Measurements from ENCODE around the gene BMP10. TPM values are rescaled to one million over a fixed set of nuclear protein-coding genes. Genes with fewer than 3 reads are reported as not detected.

BMP10 gene
- total RNA-seq, 1 donor from 2014 or later = not detected

DNA sequence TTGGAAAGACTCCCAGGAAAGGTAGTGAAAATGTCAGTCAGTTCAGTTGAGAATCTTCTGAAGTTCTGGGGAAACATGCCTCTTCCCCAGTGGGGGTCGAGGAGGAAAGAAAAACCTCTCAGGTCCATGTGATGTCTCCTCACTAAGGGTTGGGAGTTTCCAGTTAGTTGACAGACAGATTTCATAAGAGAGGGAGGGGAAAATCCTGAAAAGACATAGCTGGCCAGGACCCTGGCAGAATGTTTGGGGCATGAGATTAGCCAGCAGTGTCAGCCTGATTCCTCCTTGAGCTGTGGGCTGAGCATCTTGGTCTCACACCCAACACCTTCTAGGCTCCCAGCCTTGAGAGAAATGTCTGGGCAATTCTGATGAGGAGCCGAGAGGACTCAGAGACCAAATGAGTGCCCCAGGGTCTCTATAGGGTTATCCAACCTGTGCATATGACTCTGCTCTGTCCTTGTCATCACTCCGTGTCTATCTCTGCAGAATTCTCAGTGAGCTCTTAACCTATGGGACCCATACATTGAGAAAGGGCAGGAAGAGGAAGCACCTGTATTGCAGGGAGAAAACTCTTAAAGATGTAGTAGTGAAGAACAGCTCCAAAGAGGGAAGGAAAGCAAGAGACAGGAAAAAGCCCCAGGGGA lies 13.9 kb downstream of the BMP10 start:
- Histone ChIP-seq H3K36me3 (ENCODE audit: control insufficient read depth, insufficient read depth, low read length) (no peaks in the 10 kb centered on the region), H3K27me3 (ENCODE audit: control insufficient read depth, insufficient read depth, low read length) (peaks cover 6% of the 10 kb centered on the region), H3K4me3 (ENCODE audit: low read depth, low read length) (no peak overlapping the region)
- TF ChIP-seq, protein P1, sequence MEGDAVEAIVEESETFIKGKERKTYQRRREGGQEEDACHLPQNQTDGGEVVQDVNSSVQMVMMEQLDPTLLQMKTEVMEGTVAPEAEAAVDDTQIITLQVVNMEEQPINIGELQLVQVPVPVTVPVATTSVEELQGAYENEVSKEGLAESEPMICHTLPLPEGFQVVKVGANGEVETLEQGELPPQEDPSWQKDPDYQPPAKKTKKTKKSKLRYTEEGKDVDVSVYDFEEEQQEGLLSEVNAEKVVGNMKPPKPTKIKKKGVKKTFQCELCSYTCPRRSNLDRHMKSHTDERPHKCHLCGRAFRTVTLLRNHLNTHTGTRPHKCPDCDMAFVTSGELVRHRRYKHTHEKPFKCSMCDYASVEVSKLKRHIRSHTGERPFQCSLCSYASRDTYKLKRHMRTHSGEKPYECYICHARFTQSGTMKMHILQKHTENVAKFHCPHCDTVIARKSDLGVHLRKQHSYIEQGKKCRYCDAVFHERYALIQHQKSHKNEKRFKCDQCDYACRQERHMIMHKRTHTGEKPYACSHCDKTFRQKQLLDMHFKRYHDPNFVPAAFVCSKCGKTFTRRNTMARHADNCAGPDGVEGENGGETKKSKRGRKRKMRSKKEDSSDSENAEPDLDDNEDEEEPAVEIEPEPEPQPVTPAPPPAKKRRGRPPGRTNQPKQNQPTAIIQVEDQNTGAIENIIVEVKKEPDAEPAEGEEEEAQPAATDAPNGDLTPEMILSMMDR (IDR thresholded peaks at IDR 0.05; ENCODE audit: insufficient read depth, low read length, severe bottlenecking) = no peak
- FAIRE-seq (no peak), DNase-seq (ENCODE audit: low read depth) (no peak)

DNA sequence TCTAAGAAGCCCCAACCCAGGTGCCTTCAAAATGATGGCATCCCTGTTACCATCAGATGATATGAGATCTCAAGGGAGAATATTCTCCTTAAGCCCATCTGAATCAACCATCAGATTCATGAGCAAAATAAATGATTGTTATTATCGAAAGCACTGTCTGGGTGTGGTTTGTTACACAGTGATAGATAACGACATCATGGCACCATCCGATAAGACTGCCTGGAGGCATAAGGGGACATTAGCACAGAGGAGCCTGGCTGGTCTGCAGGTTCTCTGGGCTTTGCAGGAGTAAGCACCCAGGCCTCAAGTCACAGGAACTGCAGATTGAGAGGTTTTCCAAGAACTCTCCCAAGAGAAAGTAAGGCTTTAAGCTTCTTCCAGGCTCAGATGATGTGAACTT lies 15.6 kb downstream of the BMP10 start:
- no peak for FAIRE-seq
- TF ChIP-seq, protein P1 (IDR thresholded peaks at IDR 0.05; ENCODE audit: insufficient read depth, low read length, severe bottlenecking) = no peak
- Histone ChIP-seq H3K4me3 (ENCODE audit: low read depth, low read length) (no peak overlapping the region), H3K27me3 (ENCODE audit: control insufficient read depth, insufficient read depth, low read length) (peaks cover 6% of the 10 kb centered on the region), H3K36me3 (ENCODE audit: control insufficient read depth, insufficient read depth, low read length) (no peaks in the 10 kb centered on the region)
- DNase-seq (ENCODE audit: low read depth) = no peak

DNA sequence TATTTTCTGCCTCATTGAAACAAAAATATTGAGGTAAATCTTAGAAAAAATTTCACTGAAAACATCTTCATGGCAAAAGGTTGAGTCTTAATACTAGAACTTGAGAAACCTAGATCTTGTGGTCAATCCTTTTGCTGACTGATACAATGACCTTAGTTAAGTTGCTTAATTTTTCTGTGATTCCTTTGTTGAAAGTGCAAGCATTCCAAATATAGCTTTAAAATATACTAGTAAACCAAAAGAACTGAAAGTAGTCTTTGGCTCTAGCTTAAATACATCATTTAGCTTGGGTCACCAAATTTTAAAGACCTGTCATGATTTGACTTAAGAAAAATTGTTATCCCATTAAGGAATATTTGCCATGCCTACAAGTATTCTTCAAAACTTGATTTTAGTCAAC lies 16.7 kb downstream of the BMP10 start:
- H3K36me3 ChIP-seq (ENCODE audit: control insufficient read depth, insufficient read depth, low read length) = no peaks in the 10 kb centered on the region
- FAIRE-seq = no peak
- H3K27me3 ChIP-seq (ENCODE audit: control insufficient read depth, insufficient read depth, low read length) = peaks cover 1% of the 10 kb centered on the region
- H3K4me3 ChIP-seq (ENCODE audit: low read depth, low read length) = no peak overlapping the region
- DNase-seq (ENCODE audit: low read depth) = no peak
- TF ChIP-seq, protein P1 (IDR thresholded peaks at IDR 0.05; ENCODE audit: insufficient read depth, low read length, severe bottlenecking) = no peak

DNA sequence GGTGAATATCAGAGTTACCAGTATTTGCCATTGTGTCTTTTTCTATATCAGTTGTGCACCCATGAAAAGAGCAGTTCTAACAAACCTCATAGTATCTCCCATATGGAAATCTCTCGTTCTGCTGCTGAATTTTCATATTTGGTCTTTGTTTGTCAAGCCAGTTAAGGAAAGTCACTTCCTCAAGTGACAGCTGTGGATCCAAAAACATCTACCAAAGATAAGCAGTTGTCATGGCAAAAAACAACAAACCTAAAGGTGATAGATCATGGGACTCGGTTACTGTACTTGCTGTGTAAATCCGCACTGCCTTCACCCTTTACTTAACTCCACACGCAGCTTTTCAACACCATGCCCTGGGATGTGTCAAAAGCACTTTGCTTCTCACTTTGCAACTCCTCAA lies 17.3 kb downstream of the BMP10 start:
- H3K27me3 ChIP-seq (ENCODE audit: control insufficient read depth, insufficient read depth, low read length) = peaks cover 1% of the 10 kb centered on the region
- TF ChIP-seq, protein P1 (IDR thresholded peaks at IDR 0.05; ENCODE audit: insufficient read depth, low read length, severe bottlenecking) = no peak
- no peak overlapping the region for H3K4me3 ChIP-seq (ENCODE audit: low read depth, low read length)
- FAIRE-seq = peak; percentile 87
- DNase-seq (ENCODE audit: low read depth) = no peak
- no peaks in the 10 kb centered on the region for H3K36me3 ChIP-seq (ENCODE audit: control insufficient read depth, insufficient read depth, low read length)

DNA sequence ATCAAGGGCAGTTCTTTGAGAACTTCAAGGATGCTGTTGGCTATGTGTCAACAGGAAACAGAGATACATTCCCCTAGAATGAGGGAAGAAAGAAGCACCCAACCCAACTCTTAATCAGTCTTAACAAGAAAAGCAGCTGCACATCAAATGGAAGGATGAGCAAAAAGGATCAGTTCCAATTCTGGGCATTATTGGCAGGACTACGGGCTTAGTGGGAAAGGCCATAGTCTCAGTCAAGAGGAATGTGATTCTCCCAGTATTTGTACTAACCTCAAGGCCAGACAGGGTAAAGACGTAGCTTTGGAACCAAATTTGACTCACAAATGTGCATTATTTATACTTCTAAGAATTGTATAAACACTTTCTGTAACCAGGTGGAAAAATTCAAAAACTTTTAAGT lies 18.2 kb downstream of the BMP10 start:
- FAIRE-seq = no peak
- Histone ChIP-seq H3K4me3 (ENCODE audit: low read depth, low read length) (no peak overlapping the region), H3K27me3 (ENCODE audit: control insufficient read depth, insufficient read depth, low read length) (peaks cover 1% of the 10 kb centered on the region), H3K36me3 (ENCODE audit: control insufficient read depth, insufficient read depth, low read length) (no peaks in the 10 kb centered on the region)
- DNase-seq (ENCODE audit: low read depth) = no peak
- TF ChIP-seq, protein P1 (IDR thresholded peaks at IDR 0.05; ENCODE audit: insufficient read depth, low read length, severe bottlenecking) = no peak

DNA sequence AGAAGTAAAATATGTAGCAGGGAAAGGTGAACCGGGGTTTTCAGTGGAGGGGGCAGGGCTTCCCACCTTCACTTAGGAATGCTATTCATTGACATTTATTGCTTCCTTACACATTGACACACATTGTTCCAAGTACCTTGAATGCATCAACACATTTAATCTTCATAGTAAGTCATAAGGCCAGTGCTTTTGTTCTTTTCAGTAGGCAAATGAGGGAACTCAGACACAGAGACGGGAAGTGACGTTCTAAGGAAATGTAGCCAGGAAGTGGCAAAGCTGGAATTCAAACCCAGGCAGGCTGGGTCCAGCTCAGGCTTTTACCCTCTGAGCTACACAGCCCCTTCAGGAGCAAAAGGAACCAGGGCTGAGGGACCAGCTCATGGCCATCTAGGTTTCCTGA lies 20.7 kb downstream of the BMP10 start:
- H3K27me3 ChIP-seq (ENCODE audit: control insufficient read depth, insufficient read depth, low read length) = no peaks in the 10 kb centered on the region
- H3K4me3 ChIP-seq (ENCODE audit: low read depth, low read length) = no peak overlapping the region
- TF ChIP-seq, protein P1 (IDR thresholded peaks at IDR 0.05; ENCODE audit: insufficient read depth, low read length, severe bottlenecking) = no peak
- FAIRE-seq (no peak), DNase-seq (ENCODE audit: low read depth) (no peak)
- H3K36me3 ChIP-seq (ENCODE audit: control insufficient read depth, insufficient read depth, low read length) = no peaks in the 10 kb centered on the region

Measured in bronchial epithelial cell (primary cell).